Measurements from ENCODE around the gene MCM3AP. TPM values are rescaled to one million over a fixed set of nuclear protein-coding genes. Genes with fewer than 3 reads are reported as not detected.

MCM3AP gene
- total RNA-seq, 1 experiment from 2014 or later = 128 TPM

GRCh38 chr21:46248422-46248782 lies 37.0 kb downstream of the MCM3AP start:
- BruUV-seq (replicated peaks) = no TSS peak
- peaks cover 94% of the 10 kb centered on the region for H3K36me3 Mint-ChIP-seq (ENCODE audit: insufficient read depth, unreplicated experiment)
- H3K27ac Mint-ChIP-seq (ENCODE audit: low read depth, unreplicated experiment) = peak overlapping the region; percentile 37
- ChIA-PET POLR2A (interaction anchor here (1.0 kb wide), 1 partner anchor 13 kb away, joined by 3 read pairs; no protein-coding TSS in a partner anchor), CTCF (no interaction called here)
- no peak for DNase-seq (ENCODE audit: unreplicated experiment)
- no peaks in the 10 kb centered on the region for H3K4me1 Mint-ChIP-seq (ENCODE audit: insufficient read depth, unreplicated experiment)
- H3K27me3 Mint-ChIP-seq (ENCODE audit: insufficient read depth, unreplicated experiment) = no peaks in the 10 kb centered on the region
- no peak overlapping the region for H3K4me3 Mint-ChIP-seq (ENCODE audit: unreplicated experiment)
- intact Hi-C loops (cut with micrococcal nuclease) = no loop called here
- no peaks in the 10 kb centered on the region for H3K9me3 Mint-ChIP-seq (ENCODE audit: unreplicated experiment)
- no peak for TF ChIP-seq CTCF (IDR thresholded peaks at IDR 0.05; ENCODE audit: unreplicated experiment)

- intact Hi-C loops (cut with micrococcal nuclease) = no loop called here
- POLR2A ChIA-PET = interaction anchor here (1.0 to 1.1 kb wide), 2 partner anchors 13 to 15 kb away, joined by 3 read pairs; no protein-coding TSS in a partner anchor
- CTCF ChIA-PET = no interaction called here
- H3K4me3 Mint-ChIP-seq (ENCODE audit: unreplicated experiment) = no peak overlapping the region
- H3K27ac Mint-ChIP-seq (ENCODE audit: low read depth, unreplicated experiment) = peak overlapping the region; percentile 37
- no peaks in the 10 kb centered on the region for H3K4me1 Mint-ChIP-seq (ENCODE audit: insufficient read depth, unreplicated experiment)
- H3K9me3 Mint-ChIP-seq (ENCODE audit: unreplicated experiment) = no peaks in the 10 kb centered on the region
- peaks cover 94% of the 10 kb centered on the region for H3K36me3 Mint-ChIP-seq (ENCODE audit: insufficient read depth, unreplicated experiment)
- H3K27me3 Mint-ChIP-seq (ENCODE audit: insufficient read depth, unreplicated experiment) = no peaks in the 10 kb centered on the region
- no TSS peak for BruUV-seq (replicated peaks)
- DNase-seq (ENCODE audit: unreplicated experiment) = no peak
- no peak for TF ChIP-seq CTCF (IDR thresholded peaks at IDR 0.05; ENCODE audit: unreplicated experiment)
These were observed 37.6 kb downstream of the MCM3AP start for GRCh38 chr21:46247699-46248421.

GRCh38 chr21:46246345-46246744 lies 39.1 kb downstream of the MCM3AP start:
- intact Hi-C loops (cut with micrococcal nuclease) = no loop called here
- Mint-ChIP-seq H3K9me3 (ENCODE audit: unreplicated experiment) (no peaks in the 10 kb centered on the region), H3K27me3 (ENCODE audit: insufficient read depth, unreplicated experiment) (no peaks in the 10 kb centered on the region), H3K27ac (ENCODE audit: low read depth, unreplicated experiment) (no peak overlapping the region), H3K4me3 (ENCODE audit: unreplicated experiment) (no peak overlapping the region), H3K4me1 (ENCODE audit: insufficient read depth, unreplicated experiment) (no peaks in the 10 kb centered on the region), H3K36me3 (ENCODE audit: insufficient read depth, unreplicated experiment) (peaks cover 94% of the 10 kb centered on the region)
- CTCF ChIA-PET = no interaction called here
- TF ChIP-seq CTCF (IDR thresholded peaks at IDR 0.05; ENCODE audit: unreplicated experiment) = no peak
- BruUV-seq (replicated peaks) = no TSS peak
- DNase-seq (ENCODE audit: unreplicated experiment) = no peak
- POLR2A ChIA-PET = interaction anchor here (1.4 to 2.7 kb wide), 3 partner anchors 14 to 29 kb away, joined by 3 to 9 read pairs (median 3); no protein-coding TSS in a partner anchor

- POLR2A ChIA-PET = interaction anchor here (1.3 to 2.7 kb wide), 5 partner anchors 10 to 30 kb away, joined by 3 to 9 read pairs (median 4); no protein-coding TSS in a partner anchor
- H3K27ac Mint-ChIP-seq (ENCODE audit: low read depth, unreplicated experiment) = no peak overlapping the region
- H3K36me3 Mint-ChIP-seq (ENCODE audit: insufficient read depth, unreplicated experiment) = peaks cover 93% of the 10 kb centered on the region
These were observed 40.0 kb downstream of the MCM3AP start for GRCh38 chr21:46245213-46245915.

More at GRCh38 chr21:46245213-46245915, 40.0 kb downstream of the MCM3AP start:
- no peaks in the 10 kb centered on the region for H3K9me3 Mint-ChIP-seq (ENCODE audit: unreplicated experiment)
- DNase-seq (ENCODE audit: unreplicated experiment) = no peak
- BruUV-seq (replicated peaks) = no TSS peak
- H3K4me3 Mint-ChIP-seq (ENCODE audit: unreplicated experiment) = no peak overlapping the region
- CTCF ChIA-PET = no interaction called here
- no peak for TF ChIP-seq CTCF (IDR thresholded peaks at IDR 0.05; ENCODE audit: unreplicated experiment)
- intact Hi-C loops (cut with micrococcal nuclease) = no loop called here
- no peaks in the 10 kb centered on the region for H3K27me3 Mint-ChIP-seq (ENCODE audit: insufficient read depth, unreplicated experiment)
- peaks cover 4% of the 10 kb centered on the region for H3K4me1 Mint-ChIP-seq (ENCODE audit: insufficient read depth, unreplicated experiment)
